ENCODE measurements around the gene OMP. TPM values are rescaled to one million over a fixed set of nuclear protein-coding genes. Genes with fewer than 3 reads are reported as not detected.

OMP gene
- total and polyA plus RNA-seq, 2 of the 4 experiments (the other 2 are of a cell fraction) = 0.27 TPM; not detected in 1

GRCh38 chr11:77148963-77149715 is 46.5 kb downstream of the OMP start:
- H3K23ac ChIP-seq (ENCODE audit: low read depth, low read length) = no peak overlapping the region
- BruUV-seq (replicated peaks) = no TSS peak
- TF ChIP-seq CEBPB (IDR thresholded peaks at IDR 0.05; ENCODE audit: low read depth, low read length) = no peak
- TF ChIP-seq MAZ (IDR thresholded peaks at IDR 0.05; ENCODE audit: borderline replicate concordance, low read depth, low read length) = no peak
- TF ChIP-seq MAFK (IDR thresholded peaks at IDR 0.05; ENCODE audit: low read depth, low read length) = no peak
- no peak for TF ChIP-seq CTCF (conservative IDR thresholded peaks at IDR 0.05; ENCODE audit: low read depth, low read length)
- no peak for TF ChIP-seq MXI1 (IDR thresholded peaks at IDR 0.05; ENCODE audit: borderline replicate concordance, low read depth, low read length)
- TF ChIP-seq SMC3 (IDR thresholded peaks at IDR 0.05; ENCODE audit: low read depth, low read length) = no peak
- no peak for TF ChIP-seq ELK1 (IDR thresholded peaks at IDR 0.05; ENCODE audit: borderline replicate concordance, low read depth, low read length)
- TF ChIP-seq RFX5 (IDR thresholded peaks at IDR 0.05; ENCODE audit: low read depth, low read length) = no peak
- no peak for TF ChIP-seq NFE2L2 (IDR thresholded peaks at IDR 0.05; ENCODE audit: low read depth, low read length)
- no peak for TF ChIP-seq CHD1 (IDR thresholded peaks at IDR 0.05; ENCODE audit: low read depth, low read length)
- TF ChIP-seq RAD21 (IDR thresholded peaks at IDR 0.05; ENCODE audit: low read length) = no peak
- TF ChIP-seq FOS (IDR thresholded peaks at IDR 0.05; ENCODE audit: low read depth, low read length) = no peak
- no peak for TF ChIP-seq RCOR1 (IDR thresholded peaks at IDR 0.05; ENCODE audit: insufficient replicate concordance, low read length)
- no peak for TF ChIP-seq POLR2A (IDR thresholded peaks at IDR 0.05; ENCODE audit: low read depth, low read length)
- TF ChIP-seq USF2 (IDR thresholded peaks at IDR 0.05; ENCODE audit: low read depth, low read length) = no peak
- TF ChIP-seq BHLHE40 (IDR thresholded peaks at IDR 0.05; ENCODE audit: low read depth, low read length) = no peak
- H3K4ac ChIP-seq (ENCODE audit: low read depth, low read length) = no peak overlapping the region
- no peak overlapping the region for H4K91ac ChIP-seq (ENCODE audit: insufficient read depth, low read depth, low read length)
- ChIA-PET CTCF (no interaction called here), POLR2A (ENCODE audit: unreplicated experiment) (no interaction called here)
- H3K27ac ChIP-seq (ENCODE audit: insufficient read depth, low read length) = no peak overlapping the region
- H2BK20ac ChIP-seq (ENCODE audit: low read depth, low read length) = no peak overlapping the region
- H2BK5ac ChIP-seq (ENCODE audit: low read depth, low read length, poor library complexity, severe bottlenecking) = no peak overlapping the region
- H4K5ac ChIP-seq (ENCODE audit: low read depth, low read length) = no peak overlapping the region
- no peak overlapping the region for H2AFZ ChIP-seq (replicated peaks; ENCODE audit: low read length, poor library complexity)
- in situ Hi-C loops (cut with MboI; ENCODE audit: low sequenced_read_pairs) (no loop called here), dilution Hi-C loops (cut with HindIII; ENCODE audit: low sequenced_read_pairs, unreplicated experiment) (no loop called here), intact Hi-C loops (cut with micrococcal nuclease) (no loop called here)
- no peak overlapping the region for H2AK9ac ChIP-seq (replicated peaks; ENCODE audit: low read depth, low read length, poor library complexity)
- H3K79me1 ChIP-seq (ENCODE audit: low read depth in 1 of 2, low read length in 2 of 2) = no peaks in the 10 kb centered on the region
- H2BK15ac ChIP-seq (ENCODE audit: low read depth, low read length) = no peak overlapping the region
- no peak overlapping the region for H4K8ac ChIP-seq (ENCODE audit: low read depth in 2 of 2, low read length in 2 of 2)
- H4K20me1 ChIP-seq (ENCODE audit: insufficient read depth, low read length) = no peaks in the 10 kb centered on the region
- H3K4me3 ChIP-seq (ENCODE audit: insufficient read depth, low read depth, low read length) = no peak overlapping the region
- no peak overlapping the region for H2AK5ac ChIP-seq (ENCODE audit: low read depth, low read length)
- H3K14ac ChIP-seq (replicated peaks; ENCODE audit: low read depth, low read length) = no peak overlapping the region
- no peak overlapping the region for H3K4me2 ChIP-seq (ENCODE audit: low read depth, low read length)
- no peaks in the 10 kb centered on the region for H3K4me1 ChIP-seq (ENCODE audit: control insufficient read depth, insufficient read depth, low read length)
- WGBS, 2 experiments (ENCODE audit: extremely low coverage in 2 of 2, insufficient read length in 1 of 2) = 77% methylated on average over 5 of the region's 8 CpGs; no CpG with 5 or more reads in 1 of the 2 experiments
- H3K56ac ChIP-seq (ENCODE audit: extremely low read depth, insufficient read depth, low read length) = no peak overlapping the region
- H3K9me3 ChIP-seq (ENCODE audit: control insufficient read depth, insufficient read depth, low read length) = no peaks in the 10 kb centered on the region
- H3K27me3 ChIP-seq (ENCODE audit: control insufficient read depth, insufficient read depth, low read length) = peaks cover 62% of the 10 kb centered on the region
- no peaks in the 10 kb centered on the region for H3K36me3 ChIP-seq (ENCODE audit: control insufficient read depth, insufficient read depth, low read length)
- no peak overlapping the region for H2BK120ac ChIP-seq (ENCODE audit: low read depth, low read length)
- ATAC-seq (ENCODE audit: low read depth) (no peak), DNase-seq (no peak)
- H3K9ac ChIP-seq (ENCODE audit: low read depth, low read length) = no peak overlapping the region
- H3K18ac ChIP-seq (ENCODE audit: low read depth, low read length) = no peak overlapping the region
- H3K9me1 ChIP-seq (ENCODE audit: insufficient read depth, low read length) = no peaks in the 10 kb centered on the region; the same call in 1 of the 2 replicates

All from IMR-90 (cell line).